Colon (tissue), 2 donors: ENCODE measurements around the gene RAB31.

ENCODE experiments used
- FAIRE-seq: peaks from 2 replicates; lab custom pipeline; 2012; peaks lifted over from hg19 to GRCh38; lab: Jason Lieb, UNC
- donor health status: control.
- donor health status: control.

RAB31 gene

GRCh38 chr18:9738266-9738969 is 30.3 kb downstream of the RAB31 start:
- FAIRE-seq = no peak

- FAIRE-seq = no peak
Observed at GRCh38 chr18:9739516-9739915, 31.4 kb downstream of the RAB31 start.

- no peak for FAIRE-seq
Observed at GRCh38 chr18:9740071-9740470, 32.0 kb downstream of the RAB31 start.

- no peak for FAIRE-seq
Observed at GRCh38 chr18:9741406-9741792, 33.3 kb downstream of the RAB31 start.

GRCh38 chr18:9741793-9742523 is 33.9 kb downstream of the RAB31 start:
- FAIRE-seq = no peak

- no peak for FAIRE-seq
Observed at GRCh38 chr18:9742524-9743131, 34.5 kb downstream of the RAB31 start.

GRCh38 chr18:9743200-9744016 is 35.3 kb downstream of the RAB31 start:
- no peak for FAIRE-seq

- FAIRE-seq = no peak
Observed at GRCh38 chr18:9746958-9747357, 38.9 kb downstream of the RAB31 start.

- FAIRE-seq = no peak
Observed at GRCh38 chr18:9749611-9750010, 41.5 kb downstream of the RAB31 start.

GRCh38 chr18:9750112-9750511 is 42.0 kb downstream of the RAB31 start:
- FAIRE-seq = no peak

GRCh38 chr18:9750606-9751304 is 42.7 kb downstream of the RAB31 start:
- no peak for FAIRE-seq

- no peak for FAIRE-seq
Observed at GRCh38 chr18:9751371-9752031, 43.4 kb downstream of the RAB31 start.

GRCh38 chr18:9753846-9754245 is 45.7 kb downstream of the RAB31 start:
- FAIRE-seq = no peak

GRCh38 chr18:9755110-9755509 is 47.0 kb downstream of the RAB31 start:
- FAIRE-seq = no peak

- FAIRE-seq = no peak
Observed at GRCh38 chr18:9755615-9756014, 47.5 kb downstream of the RAB31 start.

- no peak for FAIRE-seq
Observed at GRCh38 chr18:9756271-9756932, 48.3 kb downstream of the RAB31 start.

- no peak for FAIRE-seq
Observed at GRCh38 chr18:9756933-9757470, 48.9 kb downstream of the RAB31 start.

- no peak for FAIRE-seq
Observed at GRCh38 chr18:9757827-9758621, 49.9 kb downstream of the RAB31 start.

- FAIRE-seq = no peak
Observed at GRCh38 chr18:9758624-9759075, 50.5 kb downstream of the RAB31 start.

GRCh38 chr18:9760641-9761040 is 52.5 kb downstream of the RAB31 start:
- no peak for FAIRE-seq
